IMR-90 (cell line): ENCODE data around the gene TPX2. TPM values are rescaled to one million over a fixed set of nuclear protein-coding genes. Genes with fewer than 3 reads are reported as not detected.

Source experiments
- ATAC-seq: fragments of 200-7000 bp; cut with Tn5 transposase; 2 replicates; pipeline ENCODE4 v1.9.1; 2020; ENCODE audit warnings: low read depth, mild to moderate bottlenecking, moderate library complexity
- BruUV-seq: library from RNA; stranded (reverse); fragments of 400-500 nt; replicated peaks from 2 replicates; lab custom pipeline; 2021; lab: Mats Ljungman, UMichigan
- CTCF ChIA-PET: fragments of 300-600 bp; formaldehyde crosslinking; extraction: SDS; loops from one replicate; lab custom pipeline; 2021; ENCODE audit warnings: antibody characterized with exemption; lab: Yijun Ruan, JAX
- POLR2A ChIA-PET: fragments of 300-600 bp; sonication (Branson Sonifier 250); formaldehyde crosslinking; loops from one replicate; lab custom pipeline; 2022; ENCODE audit warnings: antibody characterized with exemption; ENCODE audit not compliant: unreplicated experiment; lab: Charles Lee
- DNase-seq: peaks from one replicate; pipeline ENCODE4 v3.0.0; 2013
- H2AFZ ChIP-seq: replicated peaks from 2 replicates; pipeline ENCODE3; 2013; ENCODE audit warnings: low read length, mild to moderate bottlenecking; ENCODE audit not compliant: poor library complexity
- H2AK5ac ChIP-seq: 2 replicates; pipeline ENCODE4 v1.6.1; 2013; ENCODE audit warnings: low read depth, low read length, inconsistent platforms
- H2AK9ac ChIP-seq: replicated peaks from 2 replicates; pipeline ENCODE3; 2013; ENCODE audit warnings: mild to moderate bottlenecking, low read depth, low read length, moderate library complexity; ENCODE audit not compliant: poor library complexity
- H2BK120ac ChIP-seq: 2 replicates; pipeline ENCODE4 v1.6.1; 2013; ENCODE audit warnings: low read depth, low read length, inconsistent platforms
- H2BK15ac ChIP-seq: 3 replicates; pipeline ENCODE4 v1.6.1; 2013; ENCODE audit warnings: low read depth, low read length, inconsistent platforms
- H2BK20ac ChIP-seq: 2 replicates; pipeline ENCODE4 v1.6.1; 2013; ENCODE audit warnings: low read depth, mild to moderate bottlenecking, inconsistent platforms, low read length, moderate library complexity
- H2BK5ac ChIP-seq: 2 replicates; pipeline ENCODE4 v1.6.1; 2013; ENCODE audit warnings: mild to moderate bottlenecking, low read depth, low read length, inconsistent platforms; ENCODE audit not compliant: poor library complexity, severe bottlenecking
- H3K14ac ChIP-seq: replicated peaks from 2 replicates; pipeline ENCODE4 v1.6.1; 2013; ENCODE audit warnings: low read depth, low read length, inconsistent platforms
- H3K18ac ChIP-seq: 2 replicates; pipeline ENCODE4 v1.6.1; 2013; ENCODE audit warnings: low read depth, low read length, control low read depth
- H3K23ac ChIP-seq: 2 replicates; pipeline ENCODE4 v1.6.1; 2013; ENCODE audit warnings: low read depth, low read length, inconsistent platforms
- H3K27ac ChIP-seq: 2 replicates; pipeline ENCODE4 v1.5.1; 2013; ENCODE audit warnings: mild to moderate bottlenecking, control low read depth, low read length; ENCODE audit not compliant: insufficient read depth
- H3K27me3 ChIP-seq: 2 replicates; pipeline ENCODE4 v1.6.1; 2013; ENCODE audit warnings: low read length; ENCODE audit not compliant: control insufficient read depth, insufficient read depth
- H3K36me3 ChIP-seq: 2 replicates; pipeline ENCODE4 v1.6.1; 2013; ENCODE audit warnings: low read length, mixed read lengths; ENCODE audit not compliant: control insufficient read depth, insufficient read depth
- H3K4ac ChIP-seq: 2 replicates; pipeline ENCODE4 v1.6.1; 2013; ENCODE audit warnings: low read depth, low read length, inconsistent platforms
- H3K4me1 ChIP-seq: 2 replicates; pipeline ENCODE4 v1.6.1; 2013; ENCODE audit warnings: low read length, mixed read lengths; ENCODE audit not compliant: control insufficient read depth, insufficient read depth
- H3K4me2 ChIP-seq: 2 replicates; pipeline ENCODE4 v1.6.1; 2013; ENCODE audit warnings: low read depth, mild to moderate bottlenecking, control low read depth, low read length, moderate library complexity
- H3K4me3 ChIP-seq: 2 replicates; pipeline ENCODE4 v1.5.1; 2013; ENCODE audit warnings: low read depth, mild to moderate bottlenecking, control low read depth, low read length, moderate library complexity; ENCODE audit not compliant: insufficient read depth
- H3K56ac ChIP-seq: 2 replicates; pipeline ENCODE4 v1.6.1; 2013; ENCODE audit warnings: low read length, inconsistent platforms; ENCODE audit not compliant: insufficient read depth; ENCODE audit errors: extremely low read depth
- H3K79me1 ChIP-seq, 2 experiments: 2 replicates each; pipeline ENCODE4 v1.6.1; 2013; ENCODE audit warnings: low read length in 2 of 2, inconsistent platforms in 1 of 2, low read depth in 1 of 2
- H3K9ac ChIP-seq: 2 replicates; pipeline ENCODE4 v1.6.1; 2013; ENCODE audit warnings: low read depth, low read length, control low read depth
- H3K9me1 ChIP-seq: 2 replicates; pipeline ENCODE4 v1.6.1; 2013; ENCODE audit warnings: low read length, inconsistent platforms; ENCODE audit not compliant: insufficient read depth
- H3K9me3 ChIP-seq: 2 replicates; pipeline ENCODE4 v1.6.1; 2013; ENCODE audit warnings: low read length; ENCODE audit not compliant: control insufficient read depth, insufficient read depth
- H4K20me1 ChIP-seq: 2 replicates; pipeline ENCODE4 v1.6.1; 2013; ENCODE audit warnings: low read length, inconsistent platforms; ENCODE audit not compliant: insufficient read depth
- H4K5ac ChIP-seq: 2 replicates; pipeline ENCODE4 v1.6.1; 2013; ENCODE audit warnings: mild to moderate bottlenecking, low read depth, low read length, control low read depth
- H4K8ac ChIP-seq, 2 experiments: 2 replicates each; pipeline ENCODE4 v1.6.1; 2013; ENCODE audit warnings: low read depth in 2 of 2, low read length in 2 of 2, control low read depth in 1 of 2, inconsistent platforms in 1 of 2
- H4K91ac ChIP-seq: 2 replicates; pipeline ENCODE4 v1.6.1; 2013; ENCODE audit warnings: low read depth, low read length, inconsistent platforms; ENCODE audit not compliant: insufficient read depth
- BHLHE40 ChIP-seq: fragments of 150-350 bp; IDR thresholded peaks from 2 replicates; pipeline ENCODE4 v1.6.1; 2016; ENCODE audit warnings: mild to moderate bottlenecking, low read depth, low read length
- CEBPB ChIP-seq: IDR thresholded peaks from 2 replicates; pipeline ENCODE4 v1.6.1; 2012; ENCODE audit warnings: low read depth, low read length, improper control_type of control experiment
- CHD1 ChIP-seq: IDR thresholded peaks from 2 replicates; pipeline ENCODE4 v1.6.1; 2012; ENCODE audit warnings: low read depth, low read length, improper control_type of control experiment
- CTCF ChIP-seq: conservative IDR thresholded peaks from 2 replicates; pipeline ENCODE4 v1.5.1; 2012; ENCODE audit warnings: mild to moderate bottlenecking, low read depth, low read length, improper control_type of control experiment
- ELK1 ChIP-seq: fragments of 150-350 bp; IDR thresholded peaks from 2 replicates; pipeline ENCODE4 v1.6.1; 2016; ENCODE audit warnings: low read depth, mild to moderate bottlenecking, low read length, moderate library complexity, borderline replicate concordance
- FOS ChIP-seq: fragments of 150-350 bp; IDR thresholded peaks from 2 replicates; pipeline ENCODE4 v1.6.1; 2016; ENCODE audit warnings: low read depth, low read length
- MAFK ChIP-seq: IDR thresholded peaks from 2 replicates; pipeline ENCODE4 v1.6.1; 2012; ENCODE audit warnings: low read depth, low read length, improper control_type of control experiment
- MAZ ChIP-seq: IDR thresholded peaks from 2 replicates; pipeline ENCODE4 v1.6.1; 2012; ENCODE audit warnings: low read depth, mild to moderate bottlenecking, low read length, improper control_type of control experiment, moderate library complexity, borderline replicate concordance
- MXI1 ChIP-seq: IDR thresholded peaks from 2 replicates; pipeline ENCODE4 v1.6.1; 2012; ENCODE audit warnings: low read depth, mild to moderate bottlenecking, low read length, moderate library complexity, borderline replicate concordance
- NFE2L2 ChIP-seq: fragments of 150-350 bp; IDR thresholded peaks from 2 replicates; pipeline ENCODE4 v1.6.1; 2016; ENCODE audit warnings: low read depth, mild to moderate bottlenecking, low read length
- POLR2A ChIP-seq: IDR thresholded peaks from 2 replicates; pipeline ENCODE4 v1.6.1; 2012; ENCODE audit warnings: mild to moderate bottlenecking, low read depth, low read length
- RAD21 ChIP-seq: IDR thresholded peaks from 2 replicates; pipeline ENCODE4 v1.6.1; 2012; ENCODE audit warnings: low read length, improper control_type of control experiment
- RCOR1 ChIP-seq: IDR thresholded peaks from 2 replicates; pipeline ENCODE4 v1.6.1; 2012; ENCODE audit warnings: mild to moderate bottlenecking, low read length, improper control_type of control experiment; ENCODE audit not compliant: insufficient replicate concordance
- RFX5 ChIP-seq: IDR thresholded peaks from 2 replicates; pipeline ENCODE4 v1.8.0; 2012; ENCODE audit warnings: low read depth, mild to moderate bottlenecking, low read length, moderate library complexity
- SMC3 ChIP-seq: fragments of 150-350 bp; IDR thresholded peaks from 2 replicates; pipeline ENCODE4 v1.6.1; 2016; ENCODE audit warnings: low read depth, mild to moderate bottlenecking, antibody characterized with exemption, low read length, moderate library complexity
- WGBS, 2 experiments: methylation state at CpG; one replicate each; pipeline versions ENCODE4 v1.1.5 to v1.1.7; 2013; ENCODE audit warnings: missing lambda C conversion rate in 2 of 2; ENCODE audit not compliant: insufficient read length in 1 of 2; ENCODE audit errors: extremely low coverage in 2 of 2; 5-methylcytosine and 5-hydroxymethylcytosine counted together
- dilution Hi-C: fragments of 300-500 bp; cut with HindIII; formaldehyde crosslinking; loops from one replicate; pipeline ENCODE4 v1.14.3; 2018; ENCODE audit warnings: low sequenced_read_pairs; ENCODE audit not compliant: unreplicated experiment
- in situ Hi-C: fragments of 300-500 bp; cut with MboI; formaldehyde crosslinking; loops from 3 replicates; pipeline ENCODE4 v1.14.3; 2019; ENCODE audit warnings: low sequenced_read_pairs, inconsistent platforms, mixed read lengths
- intact Hi-C: fragments of 100-400 bp; cut with micrococcal nuclease; formaldehyde crosslinking; loops from 2 replicates; pipeline ENCODE4 v1.10.0; 2022
- polyA plus RNA-seq, 3 experiments: library from polyadenylated mRNA; depleted of rRNA; stranded (reverse); fragments of >200 nt; gene quantifications; 2 replicates each; pipeline ENCODE4 v1.2.3, GENCODE V29; 2012; ENCODE audit warnings: low replicate concordance in 1 of 3
- total RNA-seq: library from RNA; depleted of rRNA; stranded (reverse); fragments of >200 nt; gene quantifications from 2 replicates; pipeline ENCODE4 v1.2.3, GENCODE V29; 2012
- TF ChIP-seq, protein P1 (sequence below): fragments of 150-350 bp; IDR thresholded peaks from 2 replicates; pipeline ENCODE4 v1.6.1; 2017; ENCODE audit warnings: mild to moderate bottlenecking, antibody characterized with exemption, low read length, low read depth

TPX2 gene
- total and polyA plus RNA-seq, 2 of the 4 experiments (the other 2 are of a cell fraction), result 28.5 to 72.2 TPM

DNA sequence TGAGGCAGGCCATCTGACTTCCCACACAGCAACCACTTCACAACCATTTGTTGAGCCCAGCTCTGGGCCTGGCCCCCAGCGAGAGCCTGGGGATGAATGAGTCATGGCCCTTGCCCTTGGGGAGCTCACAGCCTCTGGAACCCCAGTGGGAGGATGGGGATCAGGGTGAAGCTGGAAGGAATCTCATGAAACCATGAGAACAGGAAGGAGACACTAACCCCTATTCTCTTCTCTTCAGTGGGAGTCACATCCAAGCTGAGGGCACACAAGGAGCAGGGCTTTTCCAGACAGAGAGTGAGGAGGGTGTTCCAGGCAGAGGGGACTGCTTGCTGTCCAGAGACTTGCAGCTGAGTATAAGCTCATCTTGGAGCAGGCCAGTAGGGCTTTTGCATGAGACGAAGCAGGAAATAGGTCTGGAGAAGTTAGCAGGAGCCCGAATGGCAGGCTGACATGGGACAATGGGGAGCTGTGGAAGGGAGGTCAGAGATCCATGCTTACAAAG, 98.9 kb downstream of the TPX2 start:
- Histone ChIP-seq H3K4me1 (peaks cover 27% of the 10 kb centered on the region), H4K20me1 (peaks cover 36% of the 10 kb centered on the region), H4K5ac (no peak overlapping the region), H3K18ac (no peak overlapping the region), H2BK5ac (no peak overlapping the region), H2BK120ac (peak overlapping the region; percentile 18; the same call in 1 of the 2 replicates), H3K4me3 (no peak overlapping the region), H4K8ac (no peak overlapping the region), H3K14ac (peak overlapping the region; percentile 57; the same call in 1 of the 2 replicates), H3K56ac (no peak overlapping the region), H3K36me3 (no peaks in the 10 kb centered on the region), H2AFZ (peak overlapping the region; percentile 47), H3K27ac (no peak overlapping the region), H3K27me3 (peaks cover 3% of the 10 kb centered on the region; the same call in 1 of the 2 replicates), H2BK15ac (peak overlapping the region; percentile 10; the same call in 1 of the 3 replicates), H3K23ac (peak overlapping the region; percentile 6; the same call in 1 of the 2 replicates), H3K9ac (no peak overlapping the region), H3K4me2 (no peak overlapping the region), H3K9me3 (no peaks in the 10 kb centered on the region), H4K91ac (no peak overlapping the region), H2AK5ac (peak overlapping the region; percentile 81), H3K4ac (peak overlapping the region; percentile 64), H2AK9ac (no peak overlapping the region), H2BK20ac (no peak overlapping the region), H3K9me1 (peaks cover 36% of the 10 kb centered on the region), H3K79me1 (0 out of 4 replicates have a peak, but pooled peaks cover 0 to 4% of the 10 kb centered on the region in 2 experiments)
- DNase-seq, result peak; percentile 19
- CTCF ChIA-PET, result interaction anchor here (0.6 to 3.5 kb wide), 6 partner anchors 9 to 814 kb away, joined by 3 to 12 read pairs (median 4); no protein-coding TSS in a partner anchor
- BruUV-seq, result no TSS peak
- dilution Hi-C loops, result no loop called here
- in situ Hi-C loops, result loop anchor here (25.0 kb wide), 2 partner anchors 649 to 824 kb away; partner anchors contain the start of gene C20orf203
- intact Hi-C loops, result no loop called here
- no peak for ATAC-seq
- TF ChIP-seq RAD21, result no peak
- TF ChIP-seq NFE2L2, result no peak
- TF ChIP-seq SMC3, result no peak
- no peak for TF ChIP-seq RCOR1
- no peak for TF ChIP-seq CTCF
- no peak for TF ChIP-seq MAFK
- TF ChIP-seq, protein P1, sequence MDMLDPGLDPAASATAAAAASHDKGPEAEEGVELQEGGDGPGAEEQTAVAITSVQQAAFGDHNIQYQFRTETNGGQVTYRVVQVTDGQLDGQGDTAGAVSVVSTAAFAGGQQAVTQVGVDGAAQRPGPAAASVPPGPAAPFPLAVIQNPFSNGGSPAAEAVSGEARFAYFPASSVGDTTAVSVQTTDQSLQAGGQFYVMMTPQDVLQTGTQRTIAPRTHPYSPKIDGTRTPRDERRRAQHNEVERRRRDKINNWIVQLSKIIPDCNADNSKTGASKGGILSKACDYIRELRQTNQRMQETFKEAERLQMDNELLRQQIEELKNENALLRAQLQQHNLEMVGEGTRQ, result no peak
- no peak for TF ChIP-seq CEBPB
- TF ChIP-seq ELK1, result no peak
- no peak for TF ChIP-seq POLR2A
- TF ChIP-seq FOS, result no peak
- TF ChIP-seq MAZ, result no peak
- no peak for TF ChIP-seq BHLHE40
- TF ChIP-seq RFX5, result no peak
- TF ChIP-seq CHD1, result no peak
- TF ChIP-seq MXI1, result no peak
- POLR2A ChIA-PET, result no interaction called here
- WGBS, 2 experiments, result 71% methylated on average over 2 of the region's 3 CpGs; no CpG with 5 or more reads in 1 of the 2 experiments
